ENCODE measurements around the gene ADAMTS15. TPM values are rescaled to one million over a fixed set of nuclear protein-coding genes. Genes with fewer than 3 reads are reported as not detected.

Gene ADAMTS15
- total RNA-seq, 2 donors from 2014 or later, result not detected

- H3K27me3 Mint-ChIP-seq, result peaks cover 4% of the 10 kb centered on the region
- H3K36me3 Mint-ChIP-seq (ENCODE audit: low read depth), result no peaks in the 10 kb centered on the region
Measured at GRCh38 chr11:130485983-130486382, 37.5 kb downstream of the ADAMTS15 start.

GRCh38 chr11:130486391-130486836 lies 38.0 kb downstream of the ADAMTS15 start:
- Mint-ChIP-seq H3K9me3 (no peaks in the 10 kb centered on the region), H3K36me3 (ENCODE audit: low read depth) (no peaks in the 10 kb centered on the region), H3K4me1 (no peaks in the 10 kb centered on the region), H3K27ac (no peak overlapping the region), H3K27me3 (peaks cover 4% of the 10 kb centered on the region), H3K4me3 (no peak overlapping the region)
- no peak for ATAC-seq (replicated peaks)

More at GRCh38 chr11:130485983-130486382, 37.5 kb downstream of the ADAMTS15 start:
- Mint-ChIP-seq H3K27ac (no peak overlapping the region), H3K4me1 (no peaks in the 10 kb centered on the region), H3K9me3 (no peaks in the 10 kb centered on the region), H3K4me3 (no peak overlapping the region)
- ATAC-seq (replicated peaks), result no peak

- Mint-ChIP-seq H3K4me3 (no peak overlapping the region), H3K9me3 (no peaks in the 10 kb centered on the region), H3K36me3 (ENCODE audit: low read depth) (no peaks in the 10 kb centered on the region), H3K4me1 (no peaks in the 10 kb centered on the region), H3K27ac (no peak overlapping the region), H3K27me3 (peaks cover 4% of the 10 kb centered on the region)
- ATAC-seq (replicated peaks), result no peak
Measured at GRCh38 chr11:130486987-130487923, 38.8 kb downstream of the ADAMTS15 start.

GRCh38 chr11:130487924-130488815 lies 39.7 kb downstream of the ADAMTS15 start:
- no peak overlapping the region for H3K27ac Mint-ChIP-seq
- no peak for ATAC-seq (replicated peaks)
- H3K27me3 Mint-ChIP-seq, result peaks cover 4% of the 10 kb centered on the region
- no peaks in the 10 kb centered on the region for H3K4me1 Mint-ChIP-seq
- no peaks in the 10 kb centered on the region for H3K9me3 Mint-ChIP-seq
- H3K36me3 Mint-ChIP-seq (ENCODE audit: low read depth), result no peaks in the 10 kb centered on the region
- no peak overlapping the region for H3K4me3 Mint-ChIP-seq

GRCh38 chr11:130488848-130489584 lies 40.6 kb downstream of the ADAMTS15 start:
- Mint-ChIP-seq H3K4me1 (no peaks in the 10 kb centered on the region), H3K4me3 (no peak overlapping the region), H3K27ac (no peak overlapping the region), H3K9me3 (no peaks in the 10 kb centered on the region), H3K27me3 (peaks cover 5% of the 10 kb centered on the region), H3K36me3 (ENCODE audit: low read depth) (no peaks in the 10 kb centered on the region)
- ATAC-seq (replicated peaks), result no peak

- H3K4me3 Mint-ChIP-seq, result no peak overlapping the region
- H3K4me1 Mint-ChIP-seq, result no peaks in the 10 kb centered on the region
- H3K36me3 Mint-ChIP-seq (ENCODE audit: low read depth), result no peaks in the 10 kb centered on the region
- peaks cover 9% of the 10 kb centered on the region for H3K27me3 Mint-ChIP-seq
- ATAC-seq (replicated peaks), result no peak
- H3K9me3 Mint-ChIP-seq, result no peaks in the 10 kb centered on the region
- H3K27ac Mint-ChIP-seq, result no peak overlapping the region
Measured at GRCh38 chr11:130489716-130490115, 41.3 kb downstream of the ADAMTS15 start.

- no peaks in the 10 kb centered on the region for H3K9me3 Mint-ChIP-seq
- peaks cover 9% of the 10 kb centered on the region for H3K27me3 Mint-ChIP-seq
- H3K4me1 Mint-ChIP-seq, result no peaks in the 10 kb centered on the region
- no peaks in the 10 kb centered on the region for H3K36me3 Mint-ChIP-seq (ENCODE audit: low read depth)
- no peak overlapping the region for H3K27ac Mint-ChIP-seq
- no peak overlapping the region for H3K4me3 Mint-ChIP-seq
- no peak for ATAC-seq (replicated peaks)
Measured at GRCh38 chr11:130490682-130491449, 42.4 kb downstream of the ADAMTS15 start.

- Mint-ChIP-seq H3K4me3 (no peak overlapping the region), H3K36me3 (ENCODE audit: low read depth) (no peaks in the 10 kb centered on the region), H3K9me3 (no peaks in the 10 kb centered on the region), H3K27ac (no peak overlapping the region), H3K27me3 (peaks cover 18% of the 10 kb centered on the region), H3K4me1 (no peaks in the 10 kb centered on the region)
- ATAC-seq (replicated peaks), result no peak
Measured at GRCh38 chr11:130498181-130498580, 49.7 kb downstream of the ADAMTS15 start.

- H3K27me3 Mint-ChIP-seq, result peaks cover 19% of the 10 kb centered on the region
- no peaks in the 10 kb centered on the region for H3K36me3 Mint-ChIP-seq (ENCODE audit: low read depth)
- peaks cover 3% of the 10 kb centered on the region for H3K9me3 Mint-ChIP-seq
- no peak overlapping the region for H3K27ac Mint-ChIP-seq
- H3K4me1 Mint-ChIP-seq, result no peaks in the 10 kb centered on the region
- H3K4me3 Mint-ChIP-seq, result no peak overlapping the region
- no peak for ATAC-seq (replicated peaks)
Measured at GRCh38 chr11:130499828-130500227, 51.4 kb downstream of the ADAMTS15 start.

GRCh38 chr11:130504317-130504716 lies 55.9 kb downstream of the ADAMTS15 start:
- H3K36me3 Mint-ChIP-seq (ENCODE audit: low read depth), result no peaks in the 10 kb centered on the region
- peaks cover 28% of the 10 kb centered on the region for H3K27me3 Mint-ChIP-seq
- H3K4me3 Mint-ChIP-seq, result no peak overlapping the region
- H3K4me1 Mint-ChIP-seq, result no peaks in the 10 kb centered on the region
- no peak overlapping the region for H3K27ac Mint-ChIP-seq
- peaks cover 13% of the 10 kb centered on the region for H3K9me3 Mint-ChIP-seq
- no peak for ATAC-seq (replicated peaks)

GRCh38 chr11:130508913-130509312 lies 60.5 kb downstream of the ADAMTS15 start:
- Mint-ChIP-seq H3K27me3 (peaks cover 24% of the 10 kb centered on the region), H3K9me3 (peaks cover 13% of the 10 kb centered on the region), H3K4me3 (no peak overlapping the region), H3K27ac (no peak overlapping the region), H3K4me1 (no peaks in the 10 kb centered on the region), H3K36me3 (ENCODE audit: low read depth) (no peaks in the 10 kb centered on the region)
- ATAC-seq (replicated peaks), result no peak

GRCh38 chr11:130509942-130510341 lies 61.5 kb downstream of the ADAMTS15 start:
- H3K27me3 Mint-ChIP-seq, result peaks cover 21% of the 10 kb centered on the region
- H3K9me3 Mint-ChIP-seq, result peaks cover 10% of the 10 kb centered on the region
- no peaks in the 10 kb centered on the region for H3K36me3 Mint-ChIP-seq (ENCODE audit: low read depth)
- no peak overlapping the region for H3K4me3 Mint-ChIP-seq
- no peak for ATAC-seq (replicated peaks)
- H3K27ac Mint-ChIP-seq, result no peak overlapping the region
- H3K4me1 Mint-ChIP-seq, result no peaks in the 10 kb centered on the region

- Mint-ChIP-seq H3K4me3 (no peak overlapping the region), H3K9me3 (peaks cover 10% of the 10 kb centered on the region), H3K27ac (no peak overlapping the region), H3K36me3 (ENCODE audit: low read depth) (no peaks in the 10 kb centered on the region), H3K4me1 (no peaks in the 10 kb centered on the region), H3K27me3 (peaks cover 20% of the 10 kb centered on the region)
- no peak for ATAC-seq (replicated peaks)
Measured at GRCh38 chr11:130510407-130511006, 62.1 kb downstream of the ADAMTS15 start.
